GM18867 (cell line): ENCODE results near the gene RAB35.

Experiments
- ATAC-seq: cut with Tn5 transposase; IDR thresholded peaks from one replicate; pipeline ENCODE4 v1.9.1; 2021; ENCODE audit warnings: mild to moderate bottlenecking, moderate library complexity; ENCODE audit not compliant: unreplicated experiment

Gene RAB35

GRCh38 chr12:120116441-120116791 lies at the start of gene RAB35:
Gene RAB35 (minus strand): TSS chr12:120116753. CDS start chr12:120116650, 103 bp downstream.
- ATAC-seq = no peak

DNA sequence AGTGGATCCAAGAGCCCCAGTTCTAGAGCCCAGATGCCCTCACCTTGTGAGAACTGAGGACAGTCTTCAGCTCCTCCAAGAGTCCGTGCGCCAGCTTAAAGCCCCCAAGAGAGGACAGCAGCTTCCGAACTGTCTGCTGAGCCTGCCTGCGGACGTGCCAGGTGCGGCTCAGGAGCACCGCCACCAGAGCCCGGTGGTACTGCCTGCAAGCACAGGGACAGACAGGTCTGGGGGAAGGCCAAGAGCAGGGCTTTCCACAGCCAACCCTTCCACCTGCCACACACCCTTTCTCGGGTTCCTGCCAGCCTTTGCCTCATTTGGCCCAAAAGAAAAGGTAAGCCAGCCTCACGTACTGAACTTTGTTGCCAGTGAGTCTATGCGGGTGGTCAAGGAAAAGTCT lies 47.7 kb upstream of the RAB35 start:
- no peak for ATAC-seq

GRCh38 chr12:120162763-120163162 lies 46.2 kb upstream of the RAB35 start:
- ATAC-seq = no peak

- ATAC-seq = no peak
These were observed 45.3 kb upstream of the RAB35 start for GRCh38 chr12:120161852-120162251.

DNA sequence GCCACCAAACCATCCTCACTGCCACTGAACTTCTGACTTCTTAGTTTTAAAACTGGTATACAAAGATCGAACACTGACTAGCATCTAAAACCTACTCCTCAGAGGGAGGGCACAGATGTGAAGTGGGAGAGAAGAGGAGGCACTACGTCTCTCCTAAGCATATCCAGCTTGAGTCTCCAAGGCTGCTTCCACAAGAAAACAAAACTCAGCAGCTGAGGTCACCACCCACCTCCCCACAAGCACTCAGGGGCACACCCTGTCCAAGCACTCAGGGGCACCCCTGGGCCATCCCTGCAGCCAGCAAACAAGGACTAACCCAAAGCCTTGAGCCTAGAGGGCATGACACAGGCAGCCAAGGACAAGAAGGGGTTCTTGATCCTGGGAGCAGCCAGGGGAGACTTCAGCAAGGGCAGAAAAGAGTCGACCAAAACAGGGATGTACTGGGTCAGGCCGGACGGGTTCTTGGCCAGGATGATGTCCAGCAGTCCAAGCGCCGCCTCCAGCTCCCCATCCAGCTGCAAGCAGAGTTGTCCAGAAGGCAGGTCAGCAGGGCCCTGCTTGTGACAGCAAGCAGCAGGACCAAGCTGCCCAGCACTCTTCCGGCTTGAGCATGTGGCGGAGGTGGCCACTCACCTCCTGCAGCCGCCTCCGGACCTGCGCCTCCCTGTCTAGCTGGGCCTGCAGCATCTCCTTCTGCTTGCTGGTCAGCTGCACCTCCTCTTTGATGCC lies 43.1 kb upstream of the RAB35 start:
- ATAC-seq = no peak

DNA sequence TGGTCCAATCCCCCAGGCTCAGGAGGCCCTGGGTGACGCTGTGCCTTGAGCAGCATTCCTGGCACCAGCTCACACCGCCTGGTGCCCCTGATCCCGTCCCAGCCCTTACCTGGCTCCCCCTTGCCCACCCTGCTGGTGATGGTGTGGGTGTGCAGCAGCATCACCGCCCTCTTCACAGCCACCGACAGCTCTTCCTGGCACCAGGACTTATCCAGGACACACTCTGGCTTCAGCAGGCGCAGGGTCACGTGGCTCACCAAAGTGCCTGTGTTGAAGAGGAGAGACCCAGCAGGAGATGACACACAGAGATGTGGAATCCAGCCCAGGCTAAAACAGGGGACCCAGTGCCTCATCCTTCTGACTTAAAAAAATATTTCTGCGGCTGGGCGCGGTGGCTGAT lies 41.8 kb upstream of the RAB35 start:
- ATAC-seq = no peak

- ATAC-seq = no peak
These were observed 41.1 kb upstream of the RAB35 start for GRCh38 chr12:120157678-120158077.

DNA sequence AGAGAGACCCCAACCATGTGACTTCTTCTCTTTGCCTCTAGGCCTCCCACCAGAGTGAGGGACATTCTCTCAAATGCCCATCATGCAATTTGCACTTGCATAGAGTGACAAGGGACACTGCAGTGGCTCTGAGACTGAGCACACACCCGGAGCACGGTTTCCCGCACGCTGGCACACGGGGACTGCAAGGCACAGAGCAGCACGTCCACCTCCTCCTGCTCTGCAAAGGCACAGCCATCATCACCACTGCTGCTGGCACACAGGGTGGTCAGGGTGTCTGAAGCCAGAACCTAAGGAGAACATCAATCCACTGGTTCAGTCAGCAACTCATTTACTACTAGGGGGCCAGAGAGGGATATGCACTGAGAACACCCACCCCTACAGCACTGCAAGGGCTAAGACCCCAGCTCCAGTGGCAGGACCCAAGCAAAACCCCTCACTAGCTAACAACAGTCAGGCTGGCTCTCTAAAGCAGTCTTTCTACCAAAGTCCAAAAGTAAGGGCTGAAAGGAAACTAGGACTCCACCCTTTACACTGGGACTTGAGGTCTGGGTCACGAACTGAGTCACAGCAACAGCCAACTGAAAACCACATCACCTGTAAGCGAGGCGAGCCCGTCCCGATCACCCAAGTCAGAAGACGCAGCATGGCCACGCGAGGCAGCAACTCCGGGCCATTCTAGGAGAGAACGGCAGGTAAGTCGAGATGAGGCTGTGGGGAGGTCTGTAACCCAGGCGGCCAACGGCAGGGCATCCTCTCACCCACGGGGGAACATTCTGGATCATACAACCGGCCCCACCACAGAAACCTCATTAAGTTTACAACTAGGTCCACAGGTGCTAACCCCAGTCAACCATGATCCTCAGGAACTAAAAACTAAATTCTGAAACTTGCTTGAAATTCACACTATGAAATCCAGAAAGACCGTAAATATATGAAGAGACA lies 40.0 kb upstream of the RAB35 start:
- ATAC-seq = peak; percentile 57

GRCh38 chr12:120155072-120155471 lies 38.5 kb upstream of the RAB35 start:
- ATAC-seq = no peak

GRCh38 chr12:120150919-120151525 lies 34.5 kb upstream of the RAB35 start:
- ATAC-seq = no peak

- ATAC-seq = no peak
These were observed 31.5 kb upstream of the RAB35 start for GRCh38 chr12:120148011-120148410.

DNA sequence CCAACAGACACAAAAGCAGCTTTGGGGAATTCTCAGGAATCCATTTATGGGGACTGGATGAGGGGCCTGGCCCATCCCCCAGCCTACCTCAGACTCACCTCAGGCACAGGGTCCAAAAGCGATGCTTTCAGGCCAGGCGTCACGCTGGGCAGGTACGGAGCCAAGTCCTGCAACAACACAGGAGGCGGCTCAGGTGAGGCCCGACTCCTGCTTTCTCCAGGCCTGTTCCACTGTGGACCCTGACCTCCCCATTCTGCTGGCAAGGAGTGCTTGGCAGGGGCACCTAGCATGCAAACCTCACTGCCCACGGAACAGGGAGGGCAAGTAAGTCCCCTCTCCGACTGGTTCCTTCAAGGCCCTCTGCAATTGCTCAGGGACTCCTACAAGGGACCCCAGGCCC lies 28.6 kb upstream of the RAB35 start:
- no peak for ATAC-seq

- ATAC-seq = no peak
These were observed 27.7 kb upstream of the RAB35 start for GRCh38 chr12:120144215-120144614.

DNA sequence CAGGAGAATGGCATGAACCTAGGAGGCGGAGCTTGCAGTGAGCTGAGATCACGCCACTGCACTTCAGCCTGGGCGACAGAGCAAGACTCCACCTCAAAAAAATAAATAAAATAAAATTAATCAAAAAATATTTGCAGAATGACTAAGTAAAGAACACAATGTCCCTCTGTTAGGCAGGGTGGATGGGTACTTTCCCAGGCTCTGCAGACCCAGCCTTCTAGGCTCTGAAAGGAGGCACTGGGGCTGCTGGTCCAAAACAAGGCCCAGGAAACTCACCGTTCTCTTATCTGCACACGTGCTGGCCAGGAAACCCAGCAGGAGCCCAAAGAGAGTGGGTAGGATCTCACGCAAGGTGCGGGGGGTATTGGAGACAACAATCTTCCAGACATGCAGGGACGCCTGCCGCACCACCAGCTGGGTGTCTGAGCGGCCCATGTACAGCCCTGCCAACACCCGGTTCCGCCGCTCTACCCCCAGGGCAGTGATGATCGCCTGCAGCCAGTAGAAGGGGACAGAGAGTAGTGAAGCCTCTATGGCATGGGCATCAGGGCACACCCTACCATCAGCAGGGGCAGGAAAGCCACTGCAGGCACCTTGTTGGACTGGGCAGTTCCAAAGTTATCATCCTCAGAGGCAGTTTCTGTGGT lies 25.8 kb upstream of the RAB35 start:
- no peak for ATAC-seq

DNA sequence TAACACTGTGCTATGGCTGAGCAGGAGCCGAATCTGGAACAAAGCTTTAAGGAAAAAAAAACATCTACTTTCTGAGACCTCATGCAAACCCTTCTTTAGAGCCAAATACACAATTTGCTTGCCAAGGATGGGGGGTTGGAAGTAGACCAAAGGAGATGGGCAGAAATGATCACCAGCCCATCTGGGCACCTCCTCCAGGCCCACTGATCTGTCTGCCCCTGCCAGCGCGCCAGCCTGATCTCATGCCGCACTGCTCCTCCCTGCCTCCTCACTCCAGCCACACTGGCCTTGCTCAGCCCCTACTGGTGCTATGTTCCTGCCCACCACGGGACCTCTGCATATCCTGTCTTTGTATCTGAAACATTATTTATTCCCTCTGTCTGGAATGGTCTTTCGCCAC lies 24.8 kb upstream of the RAB35 start:
- ATAC-seq = no peak

GRCh38 chr12:120140603-120141002 lies 24.1 kb upstream of the RAB35 start:
- no peak for ATAC-seq

- ATAC-seq = no peak
These were observed 23.4 kb upstream of the RAB35 start for GRCh38 chr12:120139958-120140357.

DNA sequence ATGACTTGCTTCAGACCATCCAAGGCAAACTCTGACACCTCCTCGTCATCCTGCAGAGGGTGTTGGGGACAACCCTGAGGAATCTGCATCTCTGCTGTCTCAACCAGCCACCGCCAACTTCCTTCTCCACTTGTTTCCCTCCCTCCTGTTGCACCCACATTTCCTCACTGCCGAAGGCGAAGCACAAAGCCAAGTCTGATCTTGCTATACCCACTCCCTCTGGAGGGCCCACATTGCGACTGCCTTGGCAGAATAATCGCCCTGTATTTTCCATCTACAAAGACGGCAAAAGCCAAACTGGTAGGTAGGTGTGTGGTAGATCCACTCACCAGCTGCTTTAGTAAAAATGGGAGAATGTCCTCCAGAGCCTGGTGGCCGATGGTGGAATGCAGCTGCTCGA lies 21.8 kb upstream of the RAB35 start:
- no peak for ATAC-seq

DNA sequence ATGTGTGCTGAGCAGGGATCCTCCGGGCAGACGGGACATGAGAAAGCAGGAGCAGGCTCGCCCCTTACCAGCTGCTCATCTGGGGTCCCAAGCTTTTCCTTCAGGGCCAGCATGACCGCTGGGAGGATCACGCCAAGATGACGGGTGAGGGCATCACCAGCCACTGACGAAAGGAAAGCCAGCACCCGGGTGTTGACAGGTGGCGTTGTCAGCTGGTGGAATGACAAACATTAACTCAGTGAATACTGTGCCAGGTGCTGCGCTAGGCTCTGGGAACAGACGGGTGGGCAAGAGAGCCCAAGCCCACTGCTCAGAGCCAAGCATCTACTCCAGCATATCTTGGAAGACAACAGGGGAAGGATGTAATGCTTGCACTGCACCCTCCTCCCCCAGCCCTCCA lies 21.3 kb upstream of the RAB35 start:
- no peak for ATAC-seq

GRCh38 chr12:120136093-120136770 lies 19.7 kb upstream of the RAB35 start:
- no peak for ATAC-seq
